ENCODE data around the gene PKIG.
A peak's percentile ranks its signal among the peaks of the same experiment; 100 is the strongest.
"Not testable (repeated sequence)": the region's sequence is repeated elsewhere in the genome, so short reads cannot be mapped to it uniquely, and the experiment has no call there.

Gene PKIG

DNA sequence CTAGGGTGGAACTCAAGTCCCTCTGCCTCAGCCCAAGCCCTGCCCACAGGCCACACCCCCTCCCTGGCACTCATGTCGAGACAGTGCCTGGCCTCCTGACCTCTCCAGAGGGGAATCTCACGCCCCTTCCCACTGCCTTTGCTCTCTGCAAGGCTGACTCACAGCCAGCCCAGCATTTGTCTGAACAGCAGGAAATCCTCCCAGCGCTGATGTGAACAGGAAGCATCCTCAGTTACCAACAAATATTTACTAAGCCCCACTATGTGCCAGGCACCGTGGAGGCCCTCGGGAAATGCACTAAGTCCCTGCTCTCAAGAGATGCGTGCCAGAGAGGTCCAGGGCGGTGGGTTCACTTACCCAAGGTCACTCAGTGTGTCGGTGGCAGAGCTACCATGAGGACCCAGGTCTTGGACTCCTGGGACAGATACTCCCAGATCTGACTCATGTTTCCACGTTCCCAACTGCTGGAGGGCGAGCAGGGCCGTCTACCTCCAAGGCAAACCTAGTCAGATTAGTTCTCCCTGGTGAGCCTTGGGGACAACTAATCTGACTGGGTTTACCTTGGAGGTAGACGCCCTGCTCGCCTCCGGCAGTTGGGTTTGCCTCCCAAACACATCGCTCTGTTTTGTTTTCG is 61.3 kb downstream of the PKIG start:
- peak; percentile 79 for DNase-seq

DNA sequence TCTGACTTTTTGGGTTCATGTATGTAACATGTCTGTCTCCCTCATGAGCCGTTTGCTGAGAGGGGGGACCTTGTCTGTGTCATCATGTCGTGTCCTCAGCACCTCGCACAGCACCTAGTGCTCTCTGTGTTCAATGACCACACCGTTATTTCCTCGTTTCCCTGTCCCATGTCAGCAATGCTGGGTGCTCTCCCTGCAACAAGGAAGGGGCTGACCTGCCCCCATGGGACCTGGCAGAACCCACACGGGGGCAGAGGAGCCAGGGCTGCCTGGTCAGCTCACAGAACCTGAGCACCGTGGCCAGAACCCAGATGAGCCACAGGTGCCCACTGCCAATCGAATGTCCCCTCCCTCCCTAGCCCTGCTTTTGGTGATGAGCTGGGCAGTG is 61.8 kb downstream of the PKIG start:
- no peak for DNase-seq

GRCh38 chr20:44644667-44645131 is 62.3 kb downstream of the PKIG start:
- no peak for DNase-seq

GRCh38 chr20:44646023-44646640 is 63.8 kb downstream of the PKIG start:
- peak; percentile 46 for DNase-seq

GRCh38 chr20:44646641-44647274 is 64.4 kb downstream of the PKIG start:
- DNase-seq = peak; percentile 62

DNA sequence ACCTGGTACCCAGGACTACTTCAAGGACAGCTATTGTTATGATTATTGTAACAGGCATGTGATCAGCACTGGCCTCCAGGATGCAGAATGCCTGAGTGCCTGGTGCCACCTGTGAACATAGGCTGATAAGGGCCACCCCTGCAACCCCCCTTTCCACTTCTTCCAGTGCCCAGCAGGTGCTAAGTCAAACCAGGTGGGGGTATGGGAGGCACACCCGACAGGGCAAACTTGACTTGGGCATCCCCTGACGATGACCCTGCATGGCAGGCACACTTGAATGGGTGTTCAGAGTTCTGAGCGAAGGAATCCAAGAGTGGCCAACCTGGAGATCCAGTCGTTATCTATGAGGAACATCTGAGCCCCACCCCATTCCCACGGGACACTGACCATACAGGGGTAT is 65.7 kb downstream of the PKIG start:
- no peak for DNase-seq

GRCh38 chr20:44648579-44648978 is 66.2 kb downstream of the PKIG start:
- DNase-seq = no peak

DNA sequence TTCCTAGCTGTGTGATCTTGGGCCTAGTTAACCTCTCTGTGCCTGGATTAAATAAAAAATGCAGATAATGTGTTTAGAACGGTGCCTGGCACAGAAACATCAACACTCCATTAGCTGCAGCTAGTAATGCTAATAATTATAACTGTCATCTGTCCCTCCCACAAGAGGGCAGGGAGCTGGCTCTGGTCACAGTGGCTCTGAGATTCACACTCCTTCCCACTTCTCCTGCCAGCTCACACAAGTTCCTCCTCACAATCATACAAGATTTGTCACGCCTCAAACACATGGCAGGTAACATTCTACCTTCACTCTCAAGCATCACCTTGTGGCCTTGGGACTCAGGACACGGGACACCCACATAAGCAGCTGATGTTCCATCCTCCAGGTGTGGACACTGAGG is 66.7 kb downstream of the PKIG start:
- no peak for DNase-seq

GRCh38 chr20:44649976-44650375 is 67.6 kb downstream of the PKIG start:
- DNase-seq = no peak

- no peak for DNase-seq
These were observed 68.5 kb downstream of the PKIG start for GRCh38 chr20:44650771-44651433.

DNA sequence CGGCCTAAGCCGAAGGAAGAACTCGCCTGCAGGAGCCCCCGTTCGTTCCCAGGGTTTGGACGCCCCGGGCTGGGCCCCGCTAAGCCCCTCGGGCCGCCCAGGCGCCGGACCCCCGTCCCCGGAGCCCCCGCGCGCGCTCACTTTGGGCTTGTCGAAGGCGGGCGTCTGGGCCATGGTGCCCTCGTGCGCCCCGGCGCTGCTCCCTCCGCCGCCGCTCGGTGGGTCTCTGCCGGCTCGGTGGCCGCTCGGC is 69.0 kb downstream of the PKIG start:
- no peak for DNase-seq

- DNase-seq = peak; percentile 35
These were observed 69.5 kb downstream of the PKIG start, which contains the start of gene ADA for GRCh38 chr20:44651684-44652423. Gene ADA, minus strand, starts transcription at chr20:44651699. Its CDS starts 92 bp downstream, at chr20:44651607.

DNA sequence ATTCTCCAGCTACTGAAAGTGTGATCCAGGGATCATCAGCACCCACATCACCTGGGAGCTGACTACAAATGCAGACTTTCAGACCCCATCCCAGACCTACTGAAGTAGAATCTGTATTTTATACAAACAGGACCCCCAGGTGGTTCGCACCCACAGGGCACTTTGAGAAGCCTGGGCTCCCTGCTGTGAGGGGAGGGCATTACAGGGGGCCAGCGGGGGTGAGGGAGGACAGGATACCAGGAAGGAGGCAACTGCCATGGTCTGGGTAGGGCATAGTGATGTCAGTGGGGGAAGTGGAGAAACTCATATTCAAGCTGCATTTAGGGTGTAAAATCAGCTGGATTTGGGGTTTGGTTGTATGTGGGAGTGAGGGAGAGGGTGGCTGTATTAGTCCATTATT is 71.2 kb downstream of the PKIG start:
- DNase-seq = no peak

DNA sequence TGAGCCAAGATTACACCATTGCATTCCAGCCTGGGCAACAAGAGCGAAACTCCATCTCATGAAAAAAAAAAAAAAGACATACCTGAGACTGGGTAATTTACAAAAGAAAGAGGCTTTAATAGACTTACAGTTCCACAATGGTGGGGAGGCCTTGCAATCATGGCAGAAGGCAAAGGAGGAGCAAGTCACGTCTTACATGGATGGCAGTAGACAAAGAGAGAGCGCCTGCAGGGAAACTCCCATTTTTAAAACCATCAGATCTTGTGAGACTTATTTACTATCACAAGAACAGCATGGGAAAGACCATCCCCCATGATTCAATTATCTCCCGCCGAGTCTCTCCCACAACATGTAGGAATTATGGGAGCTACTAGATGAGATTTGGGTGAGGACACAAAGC is 71.8 kb downstream of the PKIG start:
- not testable (repeated sequence) for DNase-seq

GRCh38 chr20:44656448-44656847 is 74.1 kb downstream of the PKIG start:
- DNase-seq = no peak

DNA sequence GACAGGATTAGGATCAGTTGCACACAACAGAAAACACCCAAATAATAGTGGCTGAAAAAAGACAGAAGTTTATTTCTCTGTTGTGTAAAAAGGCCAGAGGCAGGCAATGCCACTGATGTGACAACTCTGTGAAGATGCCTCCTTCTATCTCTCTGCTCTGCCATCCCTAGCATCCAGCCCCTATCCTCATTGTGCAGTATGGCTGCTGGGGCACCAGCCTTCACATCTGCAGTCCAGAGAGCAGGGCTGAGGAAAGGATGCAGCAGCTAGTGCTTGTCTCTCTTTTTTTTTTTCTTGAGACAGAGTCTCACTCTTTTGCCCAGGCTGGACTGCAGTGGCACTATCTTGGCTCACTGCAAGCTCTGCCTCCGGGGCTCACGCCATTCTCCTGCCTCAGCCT is 75.5 kb downstream of the PKIG start:
- DNase-seq = no peak

DNA sequence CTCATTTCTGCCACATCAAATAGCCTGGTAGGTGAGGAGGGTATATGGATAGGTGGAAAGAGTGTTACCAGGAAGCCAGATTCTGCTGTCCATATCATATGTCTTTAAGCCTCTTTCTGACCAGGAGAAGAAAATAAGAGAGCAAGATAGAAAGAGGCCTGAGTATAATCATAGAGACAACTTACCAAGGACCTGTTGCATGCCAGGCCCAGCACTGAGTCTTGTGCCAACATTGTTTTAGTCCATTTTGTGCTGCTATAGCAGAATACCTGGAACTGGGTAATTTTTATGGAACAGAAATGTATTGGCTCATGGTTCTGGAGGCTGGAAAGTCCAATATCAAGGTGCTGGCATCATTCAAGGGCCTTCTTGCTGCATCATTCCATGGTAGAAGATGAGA is 76.4 kb downstream of the PKIG start:
- DNase-seq = no peak

- DNase-seq = no peak
These were observed 77.6 kb downstream of the PKIG start for GRCh38 chr20:44659931-44660330.

DNA sequence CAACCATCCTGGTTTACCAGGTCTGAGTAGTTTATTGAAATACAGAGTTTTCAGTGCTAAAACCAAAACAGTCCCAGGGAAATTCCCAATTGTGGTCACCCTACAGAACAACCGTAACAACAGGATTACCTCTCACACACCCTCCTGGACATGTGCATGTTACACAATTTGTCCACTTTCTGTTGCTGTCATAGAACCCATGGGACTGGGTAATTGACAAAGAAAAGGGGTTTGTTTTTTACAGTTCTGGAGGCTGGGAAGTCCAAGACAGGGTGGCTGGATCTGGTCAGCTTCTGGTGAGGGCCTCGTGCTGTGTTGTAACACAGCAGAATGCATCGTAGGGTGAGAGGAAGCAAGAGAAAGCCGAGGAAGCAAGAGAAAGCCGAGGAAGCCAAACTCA is 78.2 kb downstream of the PKIG start:
- DNase-seq = no peak

GRCh38 chr20:44662261-44662660 is 79.9 kb downstream of the PKIG start:
- DNase-seq = no peak

- DNase-seq = no peak
These were observed 81.8 kb downstream of the PKIG start for GRCh38 chr20:44664131-44664530.

- DNase-seq = no peak
These were observed 83.7 kb downstream of the PKIG start for GRCh38 chr20:44666066-44666465.

Measured in fibroblast of skin of right quadriceps (primary cell).